Measurements from ENCODE around the gene HYKK. TPM values are rescaled to one million over a fixed set of nuclear protein-coding genes. Genes with fewer than 3 reads are reported as not detected.

Gene HYKK
- total RNA-seq, 1 experiment from 2014 or later = 6.9 TPM

DNA sequence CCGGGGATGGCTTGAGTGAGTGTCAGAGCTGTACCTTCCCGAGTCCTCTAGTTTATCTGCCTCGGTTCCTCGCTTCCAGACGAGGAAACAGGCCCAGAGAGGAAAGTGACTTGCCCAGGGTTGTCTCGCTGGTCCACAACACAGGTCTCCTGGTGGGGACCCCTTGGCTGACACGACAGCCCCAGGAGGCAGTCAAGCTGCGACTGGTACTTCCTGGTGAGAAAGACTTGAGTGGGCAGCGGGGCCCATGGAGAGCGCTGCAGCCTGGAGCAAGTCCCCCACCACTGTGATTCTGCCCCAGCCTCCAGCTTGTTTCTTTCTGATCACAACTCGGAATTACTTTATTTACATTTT is 57.3 kb downstream of the HYKK start:
- peaks cover 14% of the 10 kb centered on the region for H3K4me1 ChIP-seq (replicated peaks; ENCODE audit: insufficient read depth)
- peak overlapping the region; percentile 92 for H2AFZ ChIP-seq
- intact Hi-C loops (cut with micrococcal nuclease; ENCODE audit: unreplicated experiment) = loop anchor here (2.0 kb wide), 1 partner anchor 24 kb away; the partner anchor contains the start of gene PSMA4
- H3K36me3 ChIP-seq (ENCODE audit: low read depth) = no peaks in the 10 kb centered on the region
- TF ChIP-seq, protein P1, sequence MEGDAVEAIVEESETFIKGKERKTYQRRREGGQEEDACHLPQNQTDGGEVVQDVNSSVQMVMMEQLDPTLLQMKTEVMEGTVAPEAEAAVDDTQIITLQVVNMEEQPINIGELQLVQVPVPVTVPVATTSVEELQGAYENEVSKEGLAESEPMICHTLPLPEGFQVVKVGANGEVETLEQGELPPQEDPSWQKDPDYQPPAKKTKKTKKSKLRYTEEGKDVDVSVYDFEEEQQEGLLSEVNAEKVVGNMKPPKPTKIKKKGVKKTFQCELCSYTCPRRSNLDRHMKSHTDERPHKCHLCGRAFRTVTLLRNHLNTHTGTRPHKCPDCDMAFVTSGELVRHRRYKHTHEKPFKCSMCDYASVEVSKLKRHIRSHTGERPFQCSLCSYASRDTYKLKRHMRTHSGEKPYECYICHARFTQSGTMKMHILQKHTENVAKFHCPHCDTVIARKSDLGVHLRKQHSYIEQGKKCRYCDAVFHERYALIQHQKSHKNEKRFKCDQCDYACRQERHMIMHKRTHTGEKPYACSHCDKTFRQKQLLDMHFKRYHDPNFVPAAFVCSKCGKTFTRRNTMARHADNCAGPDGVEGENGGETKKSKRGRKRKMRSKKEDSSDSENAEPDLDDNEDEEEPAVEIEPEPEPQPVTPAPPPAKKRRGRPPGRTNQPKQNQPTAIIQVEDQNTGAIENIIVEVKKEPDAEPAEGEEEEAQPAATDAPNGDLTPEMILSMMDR (conservative IDR thresholded peaks at IDR 0.05) = no peak
- TF ChIP-seq EZH2 (IDR thresholded peaks at IDR 0.05; ENCODE audit: low read depth) = no peak
- H3K9me2 ChIP-seq (ENCODE audit: insufficient read depth) = no peaks in the 10 kb centered on the region
- BruUV-seq (replicated peaks) = no TSS peak
- CTCF ChIA-PET = interaction anchor here (1.0 kb wide), 1 partner anchor 174 kb away, joined by 4 read pairs; no protein-coding TSS in a partner anchor
- no peaks in the 10 kb centered on the region for H4K20me1 ChIP-seq (ENCODE audit: insufficient read depth)
- no peaks in the 10 kb centered on the region for H3K27me3 ChIP-seq (ENCODE audit: insufficient read depth, low read depth)
- peaks cover 15% of the 10 kb centered on the region for H3F3A ChIP-seq (ENCODE audit: insufficient read depth, low read depth)
- POLR2A ChIA-PET (ENCODE audit: unreplicated experiment) = interaction anchor here (0.6 to 1.0 kb wide), 2 partner anchors 25 to 142 kb away, joined by 3 to 13 read pairs; partner anchors contain the start of gene PSMA4
- peaks cover 8% of the 10 kb centered on the region; the same call in 1 of the 2 replicates for H3K79me2 ChIP-seq (ENCODE audit: low read depth)
- no peak overlapping the region for H3K27ac ChIP-seq
- H3K4me3 ChIP-seq = peak overlapping the region; percentile 68; the same call in 1 of the 2 replicates
- no peak for DNase-seq
- H3K4me2 ChIP-seq = peak overlapping the region; percentile 87
- no peaks in the 10 kb centered on the region for H3K9me3 ChIP-seq (ENCODE audit: insufficient read depth, low read depth)

DNA sequence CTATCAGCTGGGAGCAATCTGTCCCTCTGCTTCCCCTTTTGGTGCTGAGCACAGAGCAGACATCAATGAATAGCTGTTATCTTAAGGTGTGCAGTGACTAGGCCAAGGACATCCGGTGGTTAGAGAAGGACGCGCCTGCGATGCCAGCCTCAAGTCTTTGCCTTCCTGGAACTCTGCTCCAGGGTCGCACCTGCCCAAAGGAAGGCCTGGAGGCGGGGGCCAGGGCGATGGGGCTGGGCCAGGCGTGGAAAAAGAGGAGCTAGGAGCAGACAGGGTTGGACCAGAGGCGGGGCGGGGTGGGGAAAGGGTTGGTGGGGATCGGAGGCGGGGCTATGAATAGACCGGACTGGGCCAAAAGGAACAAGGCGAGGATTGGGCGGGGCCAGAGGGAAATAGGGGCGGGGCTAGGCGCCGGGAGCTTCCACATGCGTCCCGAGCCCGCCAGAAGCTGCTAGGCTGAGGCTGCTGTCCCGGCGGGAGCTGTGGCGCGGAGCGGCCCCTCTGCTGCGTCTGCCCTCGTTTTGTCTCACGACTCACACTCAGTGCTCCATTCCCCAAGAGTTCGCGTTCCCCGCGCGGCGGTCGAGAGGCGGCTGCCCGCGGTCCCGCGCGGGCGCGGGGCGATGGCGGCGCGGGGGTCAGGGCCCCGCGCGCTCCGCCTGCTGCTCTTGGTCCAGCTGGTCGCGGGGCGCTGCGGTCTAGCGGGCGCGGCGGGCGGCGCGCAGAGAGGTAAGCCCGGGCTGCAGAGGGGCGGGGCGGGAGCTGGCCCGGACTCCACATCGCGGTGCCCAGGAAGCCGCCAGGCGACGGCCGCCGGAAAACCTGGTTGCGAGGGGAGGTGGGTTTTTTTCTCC is 57.9 kb downstream of the HYKK start, which contains the start of gene CHRNA5:
Gene CHRNA5, plus strand, starts transcription at position 424 of the 854 bp plus-strand sequence. Its CDS starts 200 bp downstream, at position 624.
- Histone ChIP-seq H3K9me3 (ENCODE audit: insufficient read depth, low read depth) (no peaks in the 10 kb centered on the region), H3K9me2 (ENCODE audit: insufficient read depth) (no peaks in the 10 kb centered on the region), H4K20me1 (ENCODE audit: insufficient read depth) (no peaks in the 10 kb centered on the region), H3F3A (ENCODE audit: insufficient read depth, low read depth) (peaks cover 15% of the 10 kb centered on the region), H3K36me3 (ENCODE audit: low read depth) (no peaks in the 10 kb centered on the region), H3K79me2 (ENCODE audit: low read depth) (peaks cover 11% of the 10 kb centered on the region; the same call in 1 of the 2 replicates), H2AFZ (peak within 1 kb of the TSS; percentile 92), H3K27ac (peak within 1 kb of the TSS; percentile 44), H3K4me3 (peak within 1 kb of the TSS; percentile 68), H3K4me2 (peak within 1 kb of the TSS; percentile 87), H3K4me1 (replicated peaks; ENCODE audit: insufficient read depth) (peaks cover 14% of the 10 kb centered on the region), H3K27me3 (ENCODE audit: insufficient read depth, low read depth) (no peaks in the 10 kb centered on the region)
- ChIA-PET POLR2A (ENCODE audit: unreplicated experiment) (interaction anchor here (0.6 to 1.0 kb wide), 7 partner anchors 10 to 266 kb away, joined by 3 to 13 read pairs (median 5); partner anchors contain the start of genes PSMA4 and SKIC8), CTCF (interaction anchor here (0.6 to 1.0 kb wide), 4 partner anchors 101 to 175 kb away, joined by 3 to 5 read pairs (median 4); no protein-coding TSS in a partner anchor)
- intact Hi-C loops (cut with micrococcal nuclease; ENCODE audit: unreplicated experiment) = loop anchor here (2.0 kb wide), 1 partner anchor 25 kb away; the partner anchor contains the start of gene PSMA4
- no peak for TF ChIP-seq EZH2 (IDR thresholded peaks at IDR 0.05; ENCODE audit: low read depth)
- TF ChIP-seq, protein P1 (conservative IDR thresholded peaks at IDR 0.05) = no peak
- no TSS peak for BruUV-seq (replicated peaks)
- DNase-seq = peak; percentile 84 to 97

All from PC-9 (cell line).